ENCODE results near the gene PTOV1.

- TF ChIP-seq, protein P1, sequence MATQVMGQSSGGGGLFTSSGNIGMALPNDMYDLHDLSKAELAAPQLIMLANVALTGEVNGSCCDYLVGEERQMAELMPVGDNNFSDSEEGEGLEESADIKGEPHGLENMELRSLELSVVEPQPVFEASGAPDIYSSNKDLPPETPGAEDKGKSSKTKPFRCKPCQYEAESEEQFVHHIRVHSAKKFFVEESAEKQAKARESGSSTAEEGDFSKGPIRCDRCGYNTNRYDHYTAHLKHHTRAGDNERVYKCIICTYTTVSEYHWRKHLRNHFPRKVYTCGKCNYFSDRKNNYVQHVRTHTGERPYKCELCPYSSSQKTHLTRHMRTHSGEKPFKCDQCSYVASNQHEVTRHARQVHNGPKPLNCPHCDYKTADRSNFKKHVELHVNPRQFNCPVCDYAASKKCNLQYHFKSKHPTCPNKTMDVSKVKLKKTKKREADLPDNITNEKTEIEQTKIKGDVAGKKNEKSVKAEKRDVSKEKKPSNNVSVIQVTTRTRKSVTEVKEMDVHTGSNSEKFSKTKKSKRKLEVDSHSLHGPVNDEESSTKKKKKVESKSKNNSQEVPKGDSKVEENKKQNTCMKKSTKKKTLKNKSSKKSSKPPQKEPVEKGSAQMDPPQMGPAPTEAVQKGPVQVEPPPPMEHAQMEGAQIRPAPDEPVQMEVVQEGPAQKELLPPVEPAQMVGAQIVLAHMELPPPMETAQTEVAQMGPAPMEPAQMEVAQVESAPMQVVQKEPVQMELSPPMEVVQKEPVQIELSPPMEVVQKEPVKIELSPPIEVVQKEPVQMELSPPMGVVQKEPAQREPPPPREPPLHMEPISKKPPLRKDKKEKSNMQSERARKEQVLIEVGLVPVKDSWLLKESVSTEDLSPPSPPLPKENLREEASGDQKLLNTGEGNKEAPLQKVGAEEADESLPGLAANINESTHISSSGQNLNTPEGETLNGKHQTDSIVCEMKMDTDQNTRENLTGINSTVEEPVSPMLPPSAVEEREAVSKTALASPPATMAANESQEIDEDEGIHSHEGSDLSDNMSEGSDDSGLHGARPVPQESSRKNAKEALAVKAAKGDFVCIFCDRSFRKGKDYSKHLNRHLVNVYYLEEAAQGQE (IDR thresholded peaks at IDR 0.05; ENCODE audit: insufficient read depth in 1 of 2, low read depth in 2 of 2, low read length in 1 of 2), result no peak
- TF ChIP-seq CTCF (IDR thresholded peaks at IDR 0.05) (no peak), SIN3A (IDR thresholded peaks at IDR 0.05; ENCODE audit: borderline replicate concordance, insufficient read depth, low read depth, low read length) (no peak), POLR2AphosphoS5 (IDR thresholded peaks at IDR 0.05; ENCODE audit: low read depth, low read length) (no peak)
These were observed 32.1 kb upstream of the PTOV1 start for GRCh38 chr19:49818649-49819370.
